ENCODE data around the gene NUTF2.

Gene NUTF2

GRCh38 chr16:67865318-67865717, 18.6 kb downstream of the NUTF2 start:
- no peak for DNase-seq

GRCh38 chr16:67868290-67868689, 21.6 kb downstream of the NUTF2 start:
- no peak for DNase-seq

- no peak for DNase-seq
Measured at GRCh38 chr16:67869653-67870052, 22.9 kb downstream of the NUTF2 start.

- no peak for DNase-seq
Measured at GRCh38 chr16:67871256-67871655, 24.5 kb downstream of the NUTF2 start.

GRCh38 chr16:67872131-67872630, 25.4 kb downstream of the NUTF2 start:
- DNase-seq, result no peak

GRCh38 chr16:67872631-67873434, 26.1 kb downstream of the NUTF2 start, which contains the start of gene EDC4:
Gene EDC4 (plus strand): TSS chr16:67873052. CDS start chr16:67873262, 210 bp downstream.
- peak; percentile 19 for DNase-seq

- no peak for DNase-seq
Measured at GRCh38 chr16:67873435-67874370, 27.0 kb downstream of the NUTF2 start.

- no peak for DNase-seq
Measured at GRCh38 chr16:67874372-67874771, 27.6 kb downstream of the NUTF2 start.

GRCh38 chr16:67877064-67877463, 30.3 kb downstream of the NUTF2 start:
- no peak for DNase-seq

- no peak for DNase-seq
Measured at GRCh38 chr16:67878232-67878631, 31.5 kb downstream of the NUTF2 start.

- no peak for DNase-seq
Measured at GRCh38 chr16:67878846-67879245, 32.1 kb downstream of the NUTF2 start.

GRCh38 chr16:67879462-67879861, 32.7 kb downstream of the NUTF2 start:
- no peak for DNase-seq

GRCh38 chr16:67879936-67880335, 33.2 kb downstream of the NUTF2 start:
- DNase-seq, result no peak

- DNase-seq, result no peak
Measured at GRCh38 chr16:67880584-67880983, 33.9 kb downstream of the NUTF2 start.

GRCh38 chr16:67881621-67882161, 35.0 kb downstream of the NUTF2 start:
- peak; percentile 73 for DNase-seq

- peak; percentile 81 for DNase-seq
Measured at GRCh38 chr16:67882374-67883145, 35.8 kb downstream of the NUTF2 start.

GRCh38 chr16:67883146-67883871, 36.6 kb downstream of the NUTF2 start:
- no peak for DNase-seq

GRCh38 chr16:67883872-67884261, 37.1 kb downstream of the NUTF2 start:
- no peak for DNase-seq

- peak; percentile 28 for DNase-seq
Measured at GRCh38 chr16:67884684-67885083, 38.0 kb downstream of the NUTF2 start, which contains the start of gene NRN1L. Gene NRN1L (plus strand): TSS chr16:67884885. CDS start chr16:67884904, 19 bp downstream.

GRCh38 chr16:67885545-67885944, 38.8 kb downstream of the NUTF2 start:
- no peak for DNase-seq

- DNase-seq, result no peak
Measured at GRCh38 chr16:67885976-67886375, 39.2 kb downstream of the NUTF2 start.

- no peak for DNase-seq
Measured at GRCh38 chr16:67886387-67886786, 39.7 kb downstream of the NUTF2 start.
